Measurements from ENCODE around the gene FAM50A. TPM values are rescaled to one million over a fixed set of nuclear protein-coding genes. Genes with fewer than 3 reads are reported as not detected.

The FAM50A gene
- total RNA-seq, 1 experiment from 2014 or later: 53.8 TPM

- Histone ChIP-seq H3K4me3 (ENCODE audit: low read length) (no peak overlapping the region), H3F3A (ENCODE audit: low read length, unreplicated experiment) (no peaks in the 10 kb centered on the region), H3K27me3 (ENCODE audit: low read length) (no peaks in the 10 kb centered on the region), H3K4me1 (ENCODE audit: insufficient read depth, low read length) (peaks cover 27% of the 10 kb centered on the region), H3K36me3 (ENCODE audit: low read depth, low read length) (no peaks in the 10 kb centered on the region; the same call in 1 of the 2 replicates), H3K27ac (ENCODE audit: low read length) (no peak overlapping the region), H3K4me2 (ENCODE audit: low read length) (no peak overlapping the region), H3K9ac (ENCODE audit: low read length) (no peak overlapping the region), H3K79me2 (ENCODE audit: low read length) (peaks cover 42% of the 10 kb centered on the region), H4K20me1 (ENCODE audit: low read length) (peaks cover 11% of the 10 kb centered on the region), H2AFZ (ENCODE audit: low read length) (no peak overlapping the region), H3K9me3 (ENCODE audit: low read length) (no peaks in the 10 kb centered on the region), H3K9me2 (replicated peaks; ENCODE audit: low read length) (no peaks in the 10 kb centered on the region)
- ChIA-PET CTCF (no interaction called here), POLR2A (ENCODE audit: unreplicated experiment) (no interaction called here)
- DNase-seq (no peak), ATAC-seq (no peak)
- intact Hi-C loops (cut with micrococcal nuclease): no loop called here
- TF ChIP-seq CTCF (conservative IDR thresholded peaks at IDR 0.05; ENCODE audit: low read depth, low read length) (no peak), EZH2phosphoT487 (IDR thresholded peaks at IDR 0.05; ENCODE audit: borderline replicate concordance, low read length) (no peak), EZH2 (IDR thresholded peaks at IDR 0.05; ENCODE audit: low read length, unreplicated experiment) (no peak)
- no TSS peak for BruUV-seq (replicated peaks)
Observed at GRCh38 chrX:154434394-154435168, 9.4 kb upstream of the FAM50A start.

- ATAC-seq: no peak
- CTCF ChIA-PET: no interaction called here
- H3K79me2 ChIP-seq (ENCODE audit: low read length): peaks cover 42% of the 10 kb centered on the region
- H3K4me1 ChIP-seq (ENCODE audit: insufficient read depth, low read length): peaks cover 22% of the 10 kb centered on the region
- H3K36me3 ChIP-seq (ENCODE audit: low read depth, low read length): no peaks in the 10 kb centered on the region; the same call in 1 of the 2 replicates
- POLR2A ChIA-PET (ENCODE audit: unreplicated experiment): no interaction called here
- intact Hi-C loops (cut with micrococcal nuclease): no loop called here
- no peak overlapping the region for H3K27ac ChIP-seq (ENCODE audit: low read length)
- no peaks in the 10 kb centered on the region for H3K27me3 ChIP-seq (ENCODE audit: low read length)
- H4K20me1 ChIP-seq (ENCODE audit: low read length): peaks cover 11% of the 10 kb centered on the region
- no peak for DNase-seq
- TF ChIP-seq CTCF (conservative IDR thresholded peaks at IDR 0.05; ENCODE audit: low read depth, low read length) (no peak), EZH2 (IDR thresholded peaks at IDR 0.05; ENCODE audit: low read length, unreplicated experiment) (no peak), EZH2phosphoT487 (IDR thresholded peaks at IDR 0.05; ENCODE audit: borderline replicate concordance, low read length) (no peak)
- H2AFZ ChIP-seq (ENCODE audit: low read length): no peak overlapping the region
- H3K4me3 ChIP-seq (ENCODE audit: low read length): no peak overlapping the region
- H3K4me2 ChIP-seq (ENCODE audit: low read length): no peak overlapping the region
- no peaks in the 10 kb centered on the region for H3F3A ChIP-seq (ENCODE audit: low read length, unreplicated experiment)
- H3K9me2 ChIP-seq (replicated peaks; ENCODE audit: low read length): no peaks in the 10 kb centered on the region
- no peaks in the 10 kb centered on the region for H3K9me3 ChIP-seq (ENCODE audit: low read length)
- no TSS peak for BruUV-seq (replicated peaks)
- no peak overlapping the region for H3K9ac ChIP-seq (ENCODE audit: low read length)
Observed at GRCh38 chrX:154435171-154435733, 8.7 kb upstream of the FAM50A start.

Data from PC-3 (cell line).